Heart left ventricle (tissue), 16 donors: Measurements from ENCODE around the gene MYMX. TPM values are rescaled to one million over a fixed set of nuclear protein-coding genes. Genes with fewer than 3 reads are reported as not detected.
A peak's percentile ranks its signal among the peaks of the same experiment; 100 is the strongest.

Experiments used
- ATAC-seq, 4 donors: fragments of 200-7000 bp; cut with Tn5 transposase; one replicate each; pipeline ENCODE4 v1.9.1; 2020 to 2022; ENCODE audit warnings: moderate library complexity in 4 of 4, mild to moderate bottlenecking in 3 of 4, moderate number of reproducible peaks in 1 of 4
- DNase-seq, 5 donors: peaks; one replicate each; pipeline ENCODE4 v3.0.0-alpha.2; 2020
- H3K27ac ChIP-seq, 12 donors: fragments of 200-600 bp; sonication (generic) in 4 of 12; one replicate each; pipeline versions ENCODE4 v1.5.0 to v1.8.0; 2016 to 2022; ENCODE audit warnings: mild to moderate bottlenecking in 2 of 12
- H3K27me3 ChIP-seq, 9 donors: fragments of 200-600 bp; sonication (generic) in 2 of 9; one replicate each; pipeline versions ENCODE4 v1.5.1 to v1.8.0; 2016 to 2022; ENCODE audit warnings: mild to moderate bottlenecking in 3 of 9
- H3K36me3 ChIP-seq, 9 donors: fragments of 200-600 bp; sonication (generic) in 2 of 9; one replicate each; pipeline versions ENCODE4 v1.5.0 to v1.8.0; 2018 to 2022; ENCODE audit warnings: mild to moderate bottlenecking in 2 of 9
- H3K4me1 ChIP-seq, 12 donors: fragments of 200-600 bp; sonication (generic) in 4 of 12; one replicate each; pipeline versions ENCODE4 v1.5.0 to v1.8.0; 2016 to 2022; ENCODE audit warnings: mild to moderate bottlenecking in 3 of 12
- H3K4me3 ChIP-seq, 12 donors: fragments of 200-600 bp; sonication (generic) in 4 of 12; one replicate each; pipeline versions ENCODE4 v1.5.0 to v1.8.0; 2017 to 2022; ENCODE audit warnings: mild to moderate bottlenecking in 9 of 12, moderate library complexity in 4 of 12
- H3K9me3 ChIP-seq, 12 donors: fragments of 200-600 bp; sonication (generic) in 4 of 12; one replicate each; pipeline versions ENCODE4 v1.5.0 to v1.8.0; 2016 to 2022; ENCODE audit warnings: mild to moderate bottlenecking in 1 of 12
- CTCF ChIP-seq, 12 donors: fragments of 200-600 bp; sonication (generic) in 4 of 12; IDR thresholded peaks; one replicate each; pipeline versions ENCODE4 v1.5.0 to v1.8.0; 2018 to 2022; ENCODE audit warnings: antibody characterized with exemption in 12 of 12, mild to moderate bottlenecking in 5 of 12
- POLR2A ChIP-seq, 2 donors: fragments of 450-650 bp; IDR thresholded peaks; one replicate each; pipeline ENCODE4 v1.6.1; 2017; ENCODE audit warnings: antibody characterized with exemption in 2 of 2, mild to moderate bottlenecking in 2 of 2, moderate library complexity in 2 of 2
- WGBS, 4 donors: extraction: QIAGEN DNeasy Blood & Tissue Kit in 2 of 4; methylation state at CpG; one replicate each; pipeline versions ENCODE4 v1.1.5 to v1.1.7; 2013 to 2018; 5-methylcytosine and 5-hydroxymethylcytosine counted together
- intact Hi-C, 10 donors: fragments of 100-400 bp; cut with DNase I; formaldehyde crosslinking; loops; one replicate each; pipeline versions ENCODE4 v1.11.1 to v1.14.2; 2022
- polyA plus RNA-seq, 2 donors: library from polyadenylated mRNA; stranded (reverse); fragments of 200-250 nt; gene quantifications; one replicate each; pipeline ENCODE4 v1.2.3, GENCODE V29; 2013
- total RNA-seq, 9 donors: library from RNA; depleted of rRNA in 2 of 9; stranded (reverse); fragments of >200 nt in 2 of 9; fragmentation: NEBNext Ultra II Directional in 3 of 9; extraction: Animal tissue kit (Norgen Biotek cat#: 25700) in 3 of 9; gene quantifications; one replicate each; pipeline versions ENCODE4 v1.1.0 to v1.2.4, GENCODE V29; 2016 to 2023
- donor health status: ischemic (EF 13 %, LVEDD 7.1; RV severe dilation, severe dysfunction).
- donor health status: healthy with polysubstance abuse.
- donor health status: DM: no; HTN: yes; CAD: no.
- donor health status: DM: no; HTN: no; CAD: no.
- donor health status: ischemic (EF 25% LVEDD 6.9; RV normal size, moderate dysfunction).
- donor health status: ischemic (EF 25% LVEDD 5.7; RV mildly dilated, moderate dysfunction).
- donor health status: healthy.
- donor health status: DM: yes; HTN: yes; CAD: no.
- donor health status: ischemic (EF 35%, LVEDD 5.7; RV mildly dilated, moderate dysfunction).
- donor health status: nonischemic (EF 11% LVEDD 7.7; RV severe dilation, severe dysfunction).
- donor health status: DM: yes; HTN: yes; CAD: no.
- donor health status: PGD.
- donor health status: ischemic (EF 29% LVEDD 5.4; RV normal size, mild dysfunction).
- donor health status: nonischemic (EF 23%, LVEDD 6.1; RV moderate dilation, normal function).

Gene MYMX
- total and polyA plus RNA-seq, 11 donors, result 0.31 to 0.96 (median 0.60) TPM; not detected in 4

GRCh38 chr6:44237021-44237812 lies 20.5 kb downstream of the MYMX start:
- WGBS, 4 donors, result 33 to 75% (median 37%) methylated on average over 7 to 22 of the region's 22 CpGs
- H3K27ac ChIP-seq, result peak overlapping the region; percentile 87 to 99 (median 95)
- peaks cover 0 to 22% (median 10%) of the 10 kb centered on the region in 9 donors for H3K36me3 ChIP-seq
- ATAC-seq (peak; percentile 81 to 92 (median 88)), DNase-seq (peak; percentile 87 to 96 (median 91))
- H3K4me3 ChIP-seq, result peak overlapping the region; percentile 32 to 75 (median 62)
- H3K27me3 ChIP-seq, result no peaks in the 10 kb centered on the region
- intact Hi-C loops, result loop anchor here in 5 of 10 donors (1.0 to 10.0 kb wide), 6 partner anchors 16 to 462 kb away; partner anchors contain the start of gene VEGFA (in 1 of the 5)
- H3K4me1 ChIP-seq, result peaks cover 3 to 59% (median 44%) of the 10 kb centered on the region in 12 donors
- no peak for TF ChIP-seq CTCF (IDR thresholded peaks at IDR 0.05)
- no peak for TF ChIP-seq POLR2A (IDR thresholded peaks at IDR 0.05)
- no peaks in the 10 kb centered on the region for H3K9me3 ChIP-seq

GRCh38 chr6:44237813-44238433 lies 21.2 kb downstream of the MYMX start:
- Histone ChIP-seq H3K4me3 (peak overlapping the region; percentile 32 to 75 (median 62)), H3K4me1 (peaks cover 3 to 52% (median 39%) of the 10 kb centered on the region in 12 donors), H3K9me3 (no peaks in the 10 kb centered on the region), H3K27me3 (no peaks in the 10 kb centered on the region), H3K27ac (peak overlapping the region; percentile 87 to 99 (median 95)), H3K36me3 (peaks cover 0 to 15% (median 3%) of the 10 kb centered on the region in 9 donors)
- 1 to 3% (median 2%) methylated on average over 26 to 42 of the region's 42 CpGs for WGBS, 4 donors
- TF ChIP-seq POLR2A (IDR thresholded peaks at IDR 0.05) (peak in 1 of 2 donors; percentile 29), CTCF (IDR thresholded peaks at IDR 0.05) (peak; percentile 95 to 100 (median 98))
- intact Hi-C loops, result loop anchor here in 8 of 10 donors (1.0 to 10.0 kb wide), 9 partner anchors 17 to 463 kb away; partner anchors contain the start of gene VEGFA (in 1 of the 8)
- ATAC-seq (peak; percentile 30 to 81 (median 74)), DNase-seq (peak; percentile 80 to 91 (median 83))

- Histone ChIP-seq H3K9me3 (no peaks in the 10 kb centered on the region), H3K4me3 (no peak overlapping the region), H3K27ac (peak overlapping the region in 9 of 12 donors; percentile 91 to 99 (median 96)), H3K36me3 (peaks cover 0 to 9% (median 0%) of the 10 kb centered on the region in 9 donors), H3K4me1 (peaks cover 3 to 43% (median 31%) of the 10 kb centered on the region in 12 donors), H3K27me3 (no peaks in the 10 kb centered on the region)
- ATAC-seq, result no peak
- no peak for DNase-seq
- no peak for TF ChIP-seq CTCF (IDR thresholded peaks at IDR 0.05)
- no peak for TF ChIP-seq POLR2A (IDR thresholded peaks at IDR 0.05)
- intact Hi-C loops, result loop anchor here in 8 of 10 donors (1.0 to 10.0 kb wide), 8 partner anchors 20 to 464 kb away; partner anchors contain the start of gene VEGFA (in 1 of the 8)
- WGBS, 4 donors, result 76 to 81% (median 78%) methylated on average over 7 of the region's 7 CpGs
Measured at GRCh38 chr6:44238687-44239350, 22.1 kb downstream of the MYMX start.
